Duodenal mucosa (tissue), 2 donors: ENCODE data around the gene FGF2.

Experiments used
- H3K27ac ChIP-seq: one replicate; pipeline ENCODE4 v1.7.0; 2013; ENCODE audit warnings: low read depth, low read length
- H3K27me3 ChIP-seq, 2 donors: one replicate each; pipeline ENCODE4 v1.7.0; 2013; ENCODE audit warnings: low read length in 2 of 2, control low read depth in 1 of 2; ENCODE audit not compliant: insufficient read depth in 2 of 2, control insufficient read depth in 1 of 2
- H3K36me3 ChIP-seq, 2 donors: one replicate each; pipeline ENCODE4 v1.7.0; 2013; ENCODE audit warnings: low read length in 2 of 2, control low read depth in 1 of 2; ENCODE audit not compliant: insufficient read depth in 2 of 2, control insufficient read depth in 1 of 2
- H3K4me1 ChIP-seq, 2 donors: one replicate each; pipeline ENCODE4 v1.7.0; 2013; ENCODE audit warnings: low read length in 2 of 2, control low read depth in 1 of 2; ENCODE audit not compliant: insufficient read depth in 2 of 2, control insufficient read depth in 1 of 2
- H3K4me3 ChIP-seq, 2 donors: one replicate each; pipeline ENCODE4 v1.7.0; 2013; ENCODE audit warnings: low read length in 2 of 2, low read depth in 1 of 2
- H3K9ac ChIP-seq, 2 donors: one replicate each; pipeline ENCODE4 v1.7.0; 2013; ENCODE audit warnings: low read length in 2 of 2, low read depth in 1 of 2
- H3K9me3 ChIP-seq, 2 donors: one replicate each; pipeline ENCODE4 v1.7.0; 2013; ENCODE audit warnings: low read length in 2 of 2, control low read depth in 1 of 2; ENCODE audit not compliant: control insufficient read depth in 1 of 2

FGF2 gene

DNA sequence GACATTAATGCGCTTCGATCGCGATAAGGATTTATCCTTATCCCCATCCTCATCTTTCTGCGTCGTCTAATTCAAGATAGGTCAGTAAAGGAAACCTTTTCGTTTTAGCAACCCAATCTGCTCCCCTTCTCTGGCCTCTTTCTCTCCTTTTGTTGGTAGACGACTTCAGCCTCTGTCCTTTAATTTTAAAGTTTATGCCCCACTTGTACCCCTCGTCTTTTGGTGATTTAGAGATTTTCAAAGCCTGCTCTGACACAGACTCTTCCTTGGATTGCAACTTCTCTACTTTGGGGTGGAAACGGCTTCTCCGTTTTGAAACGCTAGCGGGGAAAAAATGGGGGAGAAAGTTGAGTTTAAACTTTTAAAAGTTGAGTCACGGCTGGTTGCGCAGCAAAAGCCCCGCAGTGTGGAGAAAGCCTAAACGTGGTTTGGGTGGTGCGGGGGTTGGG lies 528 bp upstream of the FGF2 start:
- Histone ChIP-seq H3K27ac (no peak overlapping the region), H3K4me3 (peak overlapping the region; percentile 28 to 37), H3K27me3 (peaks cover 26 to 39% of the 10 kb centered on the region in 2 donors), H3K9ac (no peak overlapping the region), H3K9me3 (no peaks in the 10 kb centered on the region), H3K4me1 (peaks cover 0 to 7% of the 10 kb centered on the region in 2 donors), H3K36me3 (no peaks in the 10 kb centered on the region)

GRCh38 chr4:122827258-122827878 lies 737 bp downstream of the FGF2 start:
- peaks cover 0 to 7% of the 10 kb centered on the region in 2 donors for H3K4me1 ChIP-seq
- peak overlapping the region; percentile 45 to 49 for H3K9ac ChIP-seq
- H3K27ac ChIP-seq: peak overlapping the region; percentile 33
- peaks cover 26 to 39% of the 10 kb centered on the region in 2 donors for H3K27me3 ChIP-seq
- no peaks in the 10 kb centered on the region for H3K36me3 ChIP-seq
- H3K9me3 ChIP-seq: no peaks in the 10 kb centered on the region
- H3K4me3 ChIP-seq: peak overlapping the region; percentile 72 to 75

DNA sequence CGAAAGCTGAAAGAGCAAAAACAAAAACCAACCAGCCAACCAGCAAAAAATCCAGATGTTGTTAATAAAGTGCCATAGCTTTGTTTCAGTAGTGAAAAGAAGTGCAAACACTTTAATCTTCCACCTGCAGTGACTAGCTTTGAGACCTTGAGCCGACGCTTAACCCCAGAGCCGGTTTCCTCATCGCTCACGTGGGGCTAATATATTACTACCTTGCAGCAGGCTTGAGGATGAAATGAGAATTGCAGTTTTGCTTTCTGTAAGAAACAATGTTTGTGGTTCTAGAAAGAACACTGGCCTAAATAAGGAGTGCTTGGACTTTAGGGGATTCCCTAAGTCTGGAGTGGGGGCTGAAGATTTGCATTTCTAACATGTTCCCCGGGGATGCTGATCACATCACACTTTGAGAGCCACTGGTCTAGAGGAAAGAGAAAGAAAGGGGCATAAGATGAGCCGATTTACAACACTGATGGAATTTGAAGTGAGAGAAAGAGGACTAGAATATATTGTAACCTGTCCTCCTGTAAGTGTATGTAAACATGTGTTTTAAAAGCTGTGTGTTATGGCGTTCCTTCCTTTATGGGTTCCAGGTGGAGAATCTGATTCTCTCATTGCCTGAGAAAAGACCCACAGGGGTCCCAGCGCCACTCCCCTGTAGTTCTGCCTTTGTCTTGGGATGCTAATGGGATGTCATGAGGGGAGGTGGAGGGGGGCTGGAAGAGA lies 1.4 kb downstream of the FGF2 start:
- peak overlapping the region; percentile 45 to 49 for H3K9ac ChIP-seq
- peaks cover 0 to 7% of the 10 kb centered on the region in 2 donors for H3K4me1 ChIP-seq
- no peaks in the 10 kb centered on the region for H3K36me3 ChIP-seq
- no peaks in the 10 kb centered on the region for H3K9me3 ChIP-seq
- H3K27me3 ChIP-seq: peaks cover 26 to 39% of the 10 kb centered on the region in 2 donors
- peak overlapping the region; percentile 72 to 75 for H3K4me3 ChIP-seq
- peak overlapping the region; percentile 33 for H3K27ac ChIP-seq

DNA sequence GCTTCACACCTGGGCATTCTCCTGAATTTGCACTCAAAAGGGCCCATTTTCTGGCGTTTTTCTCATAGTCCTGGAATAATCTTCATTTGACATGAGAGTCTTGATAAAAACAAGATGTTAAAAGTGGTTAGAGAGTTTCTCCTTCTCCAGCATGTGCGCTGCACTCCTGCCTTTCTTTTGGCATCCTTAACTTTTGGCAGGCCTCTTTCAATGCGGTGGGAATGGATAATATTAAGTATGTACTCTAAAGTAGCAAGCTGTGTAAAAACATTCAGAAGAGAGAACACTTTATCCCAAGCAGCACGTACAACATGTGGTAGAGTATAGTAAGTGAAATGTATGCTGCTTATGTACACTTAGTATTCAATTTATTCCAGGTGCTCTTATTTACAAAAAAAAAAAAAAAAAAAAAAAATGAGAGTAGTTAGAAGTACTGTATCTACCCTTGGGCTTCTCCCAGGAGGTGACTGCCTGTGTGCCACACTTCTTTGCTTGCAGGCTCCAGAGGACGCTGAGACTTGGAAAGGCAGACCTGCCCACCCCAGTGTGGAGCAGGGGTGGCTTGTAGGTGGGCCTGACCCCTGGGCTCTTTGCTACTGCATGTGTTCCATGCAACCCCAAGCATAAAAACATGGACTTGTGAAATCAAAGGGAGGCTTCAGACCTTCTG lies 3.9 kb downstream of the FGF2 start:
- Histone ChIP-seq H3K4me3 (no peak overlapping the region), H3K36me3 (no peaks in the 10 kb centered on the region), H3K4me1 (peaks cover 0 to 7% of the 10 kb centered on the region in 2 donors), H3K27me3 (peaks cover 26 to 37% of the 10 kb centered on the region in 2 donors), H3K27ac (no peak overlapping the region), H3K9me3 (no peaks in the 10 kb centered on the region), H3K9ac (no peak overlapping the region)

DNA sequence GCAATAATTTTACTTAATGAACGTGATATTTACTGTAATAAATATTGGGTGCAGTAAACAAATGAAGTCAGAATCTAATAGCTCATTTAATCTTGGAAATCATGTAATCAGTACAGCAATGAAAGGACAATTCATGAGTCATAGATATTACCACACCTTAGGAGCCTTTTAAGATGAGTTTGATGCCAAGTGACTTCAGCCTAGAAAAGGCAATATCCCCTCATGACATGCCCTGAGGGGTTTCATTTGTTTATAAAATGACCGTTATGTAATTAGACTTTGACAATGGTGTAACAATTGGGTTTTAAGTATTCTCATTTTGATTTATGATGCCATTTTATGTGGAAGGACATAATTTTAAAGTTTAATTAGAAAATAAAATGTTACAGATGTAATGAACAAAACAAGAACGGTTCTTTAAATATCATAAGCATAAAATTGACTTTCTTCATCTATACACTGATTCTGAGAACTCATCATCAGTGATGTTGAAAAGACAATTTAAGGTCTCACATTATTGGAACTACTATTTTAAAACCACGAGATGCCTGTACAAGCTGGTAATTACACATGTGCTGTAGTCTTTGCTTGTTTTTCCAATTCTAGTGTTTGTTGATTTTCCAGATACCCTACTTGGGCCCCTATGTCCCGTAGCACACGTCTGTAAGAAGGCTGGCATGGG lies 5.0 kb downstream of the FGF2 start:
- Histone ChIP-seq H3K9ac (no peak overlapping the region), H3K27ac (no peak overlapping the region), H3K36me3 (no peaks in the 10 kb centered on the region), H3K4me3 (no peak overlapping the region), H3K27me3 (peaks cover 21 to 30% of the 10 kb centered on the region in 2 donors), H3K9me3 (no peaks in the 10 kb centered on the region), H3K4me1 (peaks cover 0 to 7% of the 10 kb centered on the region in 2 donors)

GRCh38 chr4:122832732-122833131 lies 6.1 kb downstream of the FGF2 start:
- Histone ChIP-seq H3K9me3 (no peaks in the 10 kb centered on the region), H3K4me3 (no peak overlapping the region), H3K27me3 (peaks cover 15 to 28% of the 10 kb centered on the region in 2 donors), H3K9ac (no peak overlapping the region), H3K4me1 (peaks cover 0 to 5% of the 10 kb centered on the region in 2 donors), H3K36me3 (no peaks in the 10 kb centered on the region), H3K27ac (no peak overlapping the region)

GRCh38 chr4:122833999-122834398 lies 7.4 kb downstream of the FGF2 start:
- Histone ChIP-seq H3K4me1 (no peaks in the 10 kb centered on the region), H3K27me3 (peaks cover 5 to 15% of the 10 kb centered on the region in 2 donors), H3K9me3 (no peaks in the 10 kb centered on the region), H3K9ac (no peak overlapping the region), H3K4me3 (no peak overlapping the region), H3K36me3 (no peaks in the 10 kb centered on the region), H3K27ac (no peak overlapping the region)

- Histone ChIP-seq H3K4me1 (no peaks in the 10 kb centered on the region), H3K9ac (no peak overlapping the region)
Observed at GRCh38 chr4:122836941-122837340, 10.3 kb downstream of the FGF2 start.

GRCh38 chr4:122838034-122838433 lies 11.4 kb downstream of the FGF2 start:
- Histone ChIP-seq H3K27me3 (no peaks in the 10 kb centered on the region), H3K9ac (no peak overlapping the region), H3K27ac (no peak overlapping the region), H3K36me3 (no peaks in the 10 kb centered on the region), H3K4me3 (no peak overlapping the region), H3K4me1 (no peaks in the 10 kb centered on the region), H3K9me3 (no peaks in the 10 kb centered on the region)

More at GRCh38 chr4:122836941-122837340, 10.3 kb downstream of the FGF2 start:
- H3K9me3 ChIP-seq: no peaks in the 10 kb centered on the region
- H3K36me3 ChIP-seq: no peaks in the 10 kb centered on the region
- H3K27me3 ChIP-seq: no peaks in the 10 kb centered on the region
- H3K4me3 ChIP-seq: no peak overlapping the region
- H3K27ac ChIP-seq: no peak overlapping the region
